Measurements from ENCODE around the gene GATAD2B.

DNA sequence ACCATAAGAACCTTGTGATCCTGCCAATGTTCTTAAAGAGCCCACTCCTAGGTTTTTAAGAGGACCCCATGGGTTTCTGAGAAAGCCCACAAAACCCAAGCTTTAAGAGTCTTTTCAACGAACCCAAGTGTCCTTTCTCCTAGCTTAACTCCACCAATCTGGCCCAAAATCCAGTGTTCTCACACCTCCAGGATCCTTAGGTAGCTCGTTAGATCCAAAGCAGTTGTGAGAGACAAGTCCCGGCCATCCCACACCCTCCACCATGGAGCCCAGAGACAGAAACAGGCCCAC is 22.0 kb upstream of the GATAD2B start:
- TF ChIP-seq YY1 (IDR thresholded peaks at IDR 0.05; ENCODE audit: insufficient read depth, insufficient read length) = no peak
- no peak for TF ChIP-seq ZNF274 (IDR thresholded peaks at IDR 0.05; ENCODE audit: low read depth, low read length)

Measured in NT2/D1 (cell line).